ENCODE data around the gene MCRIP2.

MCRIP2 gene

DNA sequence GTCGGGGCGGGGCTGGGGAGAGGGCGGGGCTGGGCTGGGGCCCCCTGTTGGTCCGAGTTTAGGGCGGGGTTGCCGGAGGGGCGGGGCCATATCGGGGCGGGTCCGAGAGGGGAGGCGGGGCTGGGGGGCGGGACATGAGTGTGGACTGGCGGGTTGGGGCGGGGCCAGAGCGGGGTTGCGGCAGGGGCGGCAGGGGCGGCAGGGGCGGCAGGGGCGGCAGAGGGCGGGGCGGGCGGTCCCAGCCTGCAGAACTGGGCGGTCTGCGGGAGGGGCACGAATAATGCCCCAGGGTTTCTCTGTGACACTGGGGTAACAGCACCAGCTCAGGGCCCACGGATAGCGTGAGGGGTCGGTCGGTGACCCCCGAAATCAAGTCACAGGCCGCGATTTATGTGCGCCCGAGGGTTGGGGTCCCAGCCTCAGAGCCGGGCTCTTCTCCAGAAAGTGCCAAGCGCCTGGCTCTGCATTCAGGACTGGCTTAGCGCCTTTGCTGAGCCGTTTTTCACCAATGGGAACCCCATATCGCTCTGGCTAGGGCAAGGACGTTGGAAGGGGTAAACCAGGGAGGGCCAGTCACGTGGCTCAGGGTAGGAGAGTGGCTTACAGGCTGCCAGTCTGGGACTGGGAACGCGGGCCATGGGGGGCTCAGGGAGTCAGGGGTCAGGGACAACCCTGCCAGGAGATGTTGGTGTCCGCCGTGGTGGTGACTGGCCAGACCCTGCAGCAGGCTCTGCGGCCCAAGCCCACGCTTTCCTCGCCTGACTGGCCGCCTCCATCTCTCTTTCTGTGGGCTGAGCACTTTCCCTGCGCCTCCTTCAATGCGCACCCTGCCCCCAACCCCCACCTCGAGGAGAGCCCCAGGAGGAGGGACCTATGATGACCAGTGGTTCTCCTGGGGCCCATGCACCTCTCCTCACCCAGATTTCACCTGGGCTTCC lies 4.3 kb upstream of the MCRIP2 start:
- Mint-ChIP-seq H3K4me1 (peaks cover 3% of the 10 kb centered on the region), H3K27me3 (ENCODE audit: low read depth) (peaks cover 5% of the 10 kb centered on the region), H3K9me3 (no peaks in the 10 kb centered on the region), H3K27ac (peak overlapping the region; percentile 95 to 98 (median 98)), H3K4me3 (peak overlapping the region; percentile 96 to 97 (median 96)), H3K36me3 (ENCODE audit: low read depth) (no peaks in the 10 kb centered on the region)
- TF ChIP-seq, protein P1, sequence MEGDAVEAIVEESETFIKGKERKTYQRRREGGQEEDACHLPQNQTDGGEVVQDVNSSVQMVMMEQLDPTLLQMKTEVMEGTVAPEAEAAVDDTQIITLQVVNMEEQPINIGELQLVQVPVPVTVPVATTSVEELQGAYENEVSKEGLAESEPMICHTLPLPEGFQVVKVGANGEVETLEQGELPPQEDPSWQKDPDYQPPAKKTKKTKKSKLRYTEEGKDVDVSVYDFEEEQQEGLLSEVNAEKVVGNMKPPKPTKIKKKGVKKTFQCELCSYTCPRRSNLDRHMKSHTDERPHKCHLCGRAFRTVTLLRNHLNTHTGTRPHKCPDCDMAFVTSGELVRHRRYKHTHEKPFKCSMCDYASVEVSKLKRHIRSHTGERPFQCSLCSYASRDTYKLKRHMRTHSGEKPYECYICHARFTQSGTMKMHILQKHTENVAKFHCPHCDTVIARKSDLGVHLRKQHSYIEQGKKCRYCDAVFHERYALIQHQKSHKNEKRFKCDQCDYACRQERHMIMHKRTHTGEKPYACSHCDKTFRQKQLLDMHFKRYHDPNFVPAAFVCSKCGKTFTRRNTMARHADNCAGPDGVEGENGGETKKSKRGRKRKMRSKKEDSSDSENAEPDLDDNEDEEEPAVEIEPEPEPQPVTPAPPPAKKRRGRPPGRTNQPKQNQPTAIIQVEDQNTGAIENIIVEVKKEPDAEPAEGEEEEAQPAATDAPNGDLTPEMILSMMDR (IDR thresholded peaks at IDR 0.05; ENCODE audit: unreplicated experiment in 3 of 3): no peak

DNA sequence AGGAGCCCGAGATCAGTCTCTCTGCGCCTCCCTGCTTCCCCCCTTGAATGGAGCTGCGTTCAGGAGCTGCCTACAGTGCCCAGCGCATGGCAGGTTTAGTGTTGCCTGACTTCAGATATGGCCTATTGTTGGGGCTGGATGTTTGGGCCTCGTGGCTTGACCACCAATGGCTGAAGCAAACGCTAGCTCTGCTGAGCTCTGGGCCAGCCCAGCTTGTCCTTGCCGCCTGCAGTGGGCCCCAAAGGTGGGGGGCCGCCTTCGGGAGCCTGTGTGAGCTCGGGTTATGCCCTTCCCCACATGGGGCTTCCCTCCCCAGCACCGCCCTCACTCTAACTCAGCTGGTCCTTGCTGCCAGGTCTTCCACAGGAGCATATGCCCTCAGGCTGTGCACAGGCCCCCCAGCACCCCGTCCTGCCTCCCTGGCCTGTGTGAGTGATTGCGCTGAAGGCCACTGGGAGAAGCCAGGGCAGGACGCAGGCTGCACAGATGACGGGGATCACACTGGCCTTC lies 3.5 kb upstream of the MCRIP2 start:
- Mint-ChIP-seq H3K36me3 (ENCODE audit: low read depth) (no peaks in the 10 kb centered on the region), H3K9me3 (no peaks in the 10 kb centered on the region), H3K4me3 (peak overlapping the region; percentile 67 to 76 (median 68)), H3K4me1 (peaks cover 3% of the 10 kb centered on the region), H3K27me3 (ENCODE audit: low read depth) (peaks cover 5% of the 10 kb centered on the region), H3K27ac (peak overlapping the region in 2 of 3 experiments; percentile 7 to 60)
- TF ChIP-seq, protein P1 (IDR thresholded peaks at IDR 0.05; ENCODE audit: unreplicated experiment in 3 of 3): no peak

DNA sequence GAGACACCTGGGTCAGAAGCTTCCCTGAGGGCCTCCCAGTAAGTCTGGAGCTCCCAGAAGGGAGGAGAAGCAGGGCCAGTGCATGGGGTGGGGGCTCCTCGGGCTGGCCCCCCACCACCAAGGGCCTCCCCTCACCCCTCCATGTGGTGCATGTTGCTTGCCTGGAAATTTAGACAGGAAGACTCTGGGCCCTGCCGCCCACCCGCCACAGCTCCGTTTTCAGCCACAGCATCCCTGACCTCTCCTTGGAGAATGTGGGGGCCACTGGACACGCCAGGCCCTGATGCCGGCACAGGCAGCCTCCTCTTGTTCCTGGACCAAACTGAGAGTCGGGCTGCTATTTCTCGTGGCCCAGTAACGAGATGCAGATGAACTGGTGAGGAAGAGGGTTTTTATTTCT lies 2.8 kb upstream of the MCRIP2 start:
- TF ChIP-seq, protein P1 (IDR thresholded peaks at IDR 0.05; ENCODE audit: unreplicated experiment in 3 of 3): no peak
- H3K36me3 Mint-ChIP-seq (ENCODE audit: low read depth): no peaks in the 10 kb centered on the region
- H3K4me1 Mint-ChIP-seq: peaks cover 3% of the 10 kb centered on the region
- H3K4me3 Mint-ChIP-seq: peak overlapping the region; percentile 38 to 60 (median 43)
- H3K27me3 Mint-ChIP-seq (ENCODE audit: low read depth): peaks cover 9% of the 10 kb centered on the region
- H3K27ac Mint-ChIP-seq: peak overlapping the region in 2 of 3 experiments; percentile 44 to 57
- H3K9me3 Mint-ChIP-seq: no peaks in the 10 kb centered on the region

DNA sequence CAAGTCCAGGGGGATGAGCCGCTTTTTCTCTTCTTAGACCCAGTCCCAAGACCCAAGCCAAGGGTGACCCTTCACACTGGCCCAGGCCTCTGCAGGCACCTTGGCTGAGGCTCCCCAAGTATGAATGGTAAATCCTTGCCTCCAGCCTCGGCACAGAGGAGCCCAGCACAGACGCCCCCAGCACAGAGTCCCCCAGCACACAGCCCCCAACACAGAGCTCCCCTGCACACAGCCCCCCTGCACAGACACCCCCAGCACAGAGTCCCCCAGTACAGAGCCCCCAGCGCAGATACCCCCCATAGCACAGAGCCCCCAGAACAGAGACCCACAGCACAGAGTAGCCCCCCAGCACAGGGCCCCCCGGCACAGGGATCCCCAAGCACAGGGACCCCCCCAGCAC lies 1.0 kb upstream of the MCRIP2 start:
- H3K4me1 Mint-ChIP-seq: peaks cover 3% of the 10 kb centered on the region
- H3K9me3 Mint-ChIP-seq: no peaks in the 10 kb centered on the region
- TF ChIP-seq, protein P1 (IDR thresholded peaks at IDR 0.05; ENCODE audit: unreplicated experiment in 3 of 3): no peak
- peaks cover 19% of the 10 kb centered on the region for H3K27me3 Mint-ChIP-seq (ENCODE audit: low read depth)
- H3K36me3 Mint-ChIP-seq (ENCODE audit: low read depth): no peaks in the 10 kb centered on the region
- H3K4me3 Mint-ChIP-seq: peak overlapping the region; percentile 81 to 83 (median 82)
- no peak overlapping the region for H3K27ac Mint-ChIP-seq

DNA sequence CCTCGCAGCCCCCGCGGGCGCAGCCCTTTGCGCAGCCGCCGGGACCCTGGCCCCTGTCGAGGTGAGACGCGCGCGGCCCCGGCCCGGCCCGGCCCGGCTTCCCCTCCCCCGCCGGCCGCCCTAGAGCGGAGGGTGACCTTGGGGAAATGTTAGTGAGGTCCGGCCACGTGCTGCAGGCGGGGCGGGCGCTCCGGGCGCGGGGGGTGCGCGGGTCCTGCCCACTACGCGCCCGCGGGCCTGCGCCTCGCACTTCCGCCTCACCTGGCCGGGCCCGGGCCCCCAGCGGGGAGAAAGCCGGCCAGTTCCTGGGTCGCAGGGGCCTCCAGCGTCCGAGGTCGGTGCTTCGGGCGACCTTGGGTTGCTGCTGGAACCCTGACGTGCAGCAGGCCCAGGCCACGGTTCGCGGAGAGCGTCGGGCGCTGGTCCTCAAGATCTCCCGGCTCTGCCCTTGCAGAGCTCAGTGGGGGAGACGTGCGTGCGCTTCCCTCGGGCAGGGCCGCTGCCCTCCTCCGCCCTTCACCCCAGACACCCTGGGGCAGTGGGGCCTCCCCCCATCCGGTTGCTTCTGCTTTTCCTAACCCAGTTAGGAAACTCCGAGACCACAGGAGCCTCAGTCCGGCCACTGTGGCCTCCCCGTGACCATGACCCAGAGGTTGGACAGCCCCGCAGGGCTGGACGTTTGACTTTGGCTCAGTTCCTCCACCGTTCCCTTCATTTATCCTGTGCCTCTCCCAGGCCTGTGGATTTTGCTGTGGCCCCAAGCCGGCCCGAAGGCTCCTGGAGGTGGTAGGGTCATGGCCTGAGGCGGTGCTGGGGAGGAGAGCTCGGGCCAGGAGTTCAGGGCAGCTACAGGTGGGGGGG lies 791 bp downstream of the MCRIP2 start:
- TF ChIP-seq, protein P1 (IDR thresholded peaks at IDR 0.05; ENCODE audit: unreplicated experiment in 3 of 3): no peak
- Mint-ChIP-seq H3K27ac (peak overlapping the region in 1 of 3 experiments; percentile 51), H3K9me3 (no peaks in the 10 kb centered on the region), H3K36me3 (ENCODE audit: low read depth) (no peaks in the 10 kb centered on the region), H3K4me1 (no peaks in the 10 kb centered on the region), H3K4me3 (peak overlapping the region; percentile 72 to 76 (median 75)), H3K27me3 (ENCODE audit: low read depth) (peaks cover 14% of the 10 kb centered on the region)

Measured in nephron (organoid).